HG03354 (cell line): ENCODE measurements around the gene GBA3.
A peak's percentile ranks its signal among the peaks of the same experiment; 100 is the strongest.

Experiments used
- ATAC-seq: cut with Tn5 transposase; IDR thresholded peaks from one replicate; pipeline ENCODE4 v1.9.1; 2021; ENCODE audit warnings: mild to moderate bottlenecking; ENCODE audit not compliant: unreplicated experiment, poor library complexity, severe bottlenecking

GBA3 gene

GRCh38 chr4:22764183-22764582 lies 71.4 kb downstream of the GBA3 start:
- ATAC-seq: no peak

DNA sequence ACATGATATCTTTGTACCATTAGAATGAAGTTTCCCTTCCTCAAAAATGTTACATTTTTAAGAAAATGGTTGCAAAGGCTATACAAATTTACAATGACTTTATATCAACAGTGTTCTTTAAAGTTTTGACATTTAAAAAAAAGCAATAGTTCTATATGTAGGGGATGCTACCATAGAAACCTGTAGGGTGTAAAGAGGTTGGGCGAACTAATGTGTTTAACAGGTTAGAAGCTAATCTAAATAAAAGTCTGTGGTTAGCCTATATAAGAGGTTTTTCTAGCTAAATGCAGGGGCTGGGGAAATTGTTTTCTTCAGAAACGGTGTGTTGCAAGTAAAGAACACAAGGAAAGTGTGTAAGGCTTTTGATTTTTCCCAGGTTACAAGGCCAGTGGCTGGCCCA lies 73.3 kb downstream of the GBA3 start:
- no peak for ATAC-seq

DNA sequence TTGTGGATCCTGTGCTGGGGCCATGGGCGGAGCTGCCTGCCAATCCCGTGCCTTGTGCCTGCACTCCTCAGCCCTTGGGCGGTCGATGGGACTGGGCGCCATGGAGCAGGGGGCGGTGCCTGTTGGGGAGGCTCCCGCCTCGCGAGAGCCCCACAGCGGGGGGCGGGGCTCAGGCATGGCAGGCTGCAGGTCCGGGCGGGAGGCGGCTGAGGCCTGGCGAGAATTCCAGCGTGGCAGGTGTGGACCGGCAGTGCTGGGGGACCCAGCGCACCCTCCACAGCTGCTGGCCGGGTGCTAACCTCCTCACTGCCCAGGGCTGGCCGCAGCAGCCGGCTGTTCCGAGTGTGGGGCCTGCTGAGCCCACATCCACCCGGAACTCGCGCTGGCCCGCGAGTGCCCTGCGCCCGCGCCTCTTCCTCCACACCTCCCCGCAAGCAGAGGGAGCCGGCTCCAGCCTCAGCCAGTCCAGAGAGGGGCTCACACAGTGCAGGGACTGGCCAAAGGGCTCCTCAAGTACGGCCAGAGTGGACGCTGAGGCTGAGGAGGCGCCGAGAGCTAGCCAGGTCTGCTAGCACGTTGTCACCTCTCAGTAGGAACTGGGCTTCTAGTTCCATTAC lies 85.9 kb downstream of the GBA3 start:
- ATAC-seq: no peak

- ATAC-seq: no peak
These were observed 87.6 kb downstream of the GBA3 start for GRCh38 chr4:22780317-22780716.

GRCh38 chr4:22780797-22781196 lies 88.1 kb downstream of the GBA3 start:
- no peak for ATAC-seq

- ATAC-seq: no peak
These were observed 95.1 kb downstream of the GBA3 start for GRCh38 chr4:22787753-22788375.

DNA sequence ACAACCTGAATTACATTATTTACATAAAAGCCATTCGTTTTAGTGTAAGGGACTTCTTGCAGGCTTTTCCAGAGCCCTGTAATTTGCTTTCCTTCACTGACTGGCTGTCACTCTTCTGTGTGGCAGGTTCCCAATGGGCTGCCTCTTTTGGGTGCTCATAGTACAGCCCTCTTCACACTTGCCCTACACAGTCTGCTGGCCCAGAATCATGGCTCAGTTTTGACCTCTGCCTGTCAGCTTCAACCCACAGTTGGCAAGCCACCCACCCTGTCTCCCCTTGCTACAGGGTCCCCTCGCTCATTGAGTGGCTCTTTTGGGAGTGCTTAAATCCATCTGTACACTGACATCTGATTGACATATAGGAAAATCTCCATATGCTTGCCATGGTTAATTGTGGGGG lies 97.9 kb downstream of the GBA3 start:
- ATAC-seq: no peak

DNA sequence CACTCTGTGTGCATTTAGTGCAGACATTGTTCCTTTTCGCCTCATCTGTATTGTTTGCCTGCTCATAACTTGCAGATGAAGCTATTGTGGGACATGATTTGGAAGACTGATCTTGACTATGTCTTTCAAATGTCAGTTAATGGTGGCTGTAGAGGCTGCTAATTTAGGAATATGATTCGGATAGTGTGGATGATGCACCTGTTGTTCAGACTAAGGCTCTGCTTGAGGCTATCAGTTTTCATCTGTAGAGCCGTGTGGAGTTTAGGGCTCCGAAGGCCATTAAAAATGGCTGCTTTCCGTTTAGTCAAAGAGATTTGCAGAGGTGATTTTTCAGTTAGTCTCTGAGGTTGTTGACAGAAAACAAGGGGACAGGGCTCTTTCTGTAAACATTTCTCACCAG lies 102.0 kb downstream of the GBA3 start:
- no peak for ATAC-seq

DNA sequence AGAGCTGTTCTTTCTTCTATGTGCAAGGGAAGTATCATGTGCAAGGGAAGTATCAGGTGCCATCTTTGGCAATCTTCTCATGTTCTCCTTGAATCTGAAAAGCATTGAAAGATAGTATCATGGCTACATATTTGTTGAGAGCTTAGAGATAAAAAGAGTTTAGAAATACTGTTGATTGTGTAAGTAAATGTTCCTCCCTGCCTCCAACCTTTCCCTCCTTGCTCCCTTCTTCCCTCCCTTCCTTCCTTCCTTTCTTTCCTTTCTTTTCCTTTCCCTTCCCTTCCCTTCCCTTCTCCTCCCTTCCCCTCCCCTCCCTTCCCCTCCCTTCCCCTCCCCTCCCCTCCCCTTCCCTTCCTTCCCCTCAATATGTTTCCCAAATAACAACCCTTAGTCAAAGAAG lies 108.7 kb downstream of the GBA3 start:
- no peak for ATAC-seq

- no peak for ATAC-seq
These were observed 110.1 kb downstream of the GBA3 start for GRCh38 chr4:22802876-22803275.

GRCh38 chr4:22803512-22803911 lies 110.8 kb downstream of the GBA3 start:
- ATAC-seq: no peak

DNA sequence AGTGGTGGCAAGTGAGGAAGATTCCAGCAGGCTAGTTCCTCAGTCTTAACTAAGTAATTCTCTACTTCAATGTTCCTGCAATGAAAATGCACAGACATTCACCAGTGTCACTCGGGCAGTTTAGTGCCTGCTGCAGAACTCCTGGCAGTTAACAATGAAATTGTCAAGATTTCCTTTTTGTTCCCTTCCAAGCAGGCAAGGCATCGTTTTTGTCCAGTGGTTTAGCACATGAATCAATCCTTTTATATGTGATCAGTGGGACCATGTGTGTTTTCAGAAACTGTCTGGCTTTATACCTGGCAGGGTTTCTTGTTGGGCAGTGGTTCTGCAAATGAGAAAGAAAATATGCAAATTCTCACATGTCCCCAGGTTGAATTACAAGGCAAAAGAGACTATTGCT lies 122.2 kb downstream of the GBA3 start:
- no peak for ATAC-seq

- ATAC-seq: no peak
These were observed 131.4 kb downstream of the GBA3 start for GRCh38 chr4:22824091-22824490.

- ATAC-seq: no peak
These were observed 149.8 kb downstream of the GBA3 start for GRCh38 chr4:22842360-22843018.

DNA sequence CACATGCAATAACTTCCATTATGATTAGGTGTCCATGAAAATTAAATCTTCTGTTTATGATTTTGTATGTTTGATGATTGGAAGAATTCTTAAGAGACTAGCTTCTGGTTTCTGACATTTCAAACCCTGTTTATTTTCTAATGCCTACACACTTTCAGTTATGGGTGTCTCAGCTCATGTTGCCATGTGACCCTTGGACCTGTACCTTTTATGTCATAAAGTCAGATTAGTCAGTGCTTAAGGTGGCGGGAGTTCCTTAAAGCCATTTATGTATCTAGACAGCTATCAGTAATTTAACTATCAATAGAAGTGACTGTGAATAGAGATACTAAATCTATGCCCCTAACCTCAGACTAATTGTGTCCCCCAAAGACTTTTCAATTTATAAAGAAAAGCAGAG lies 155.6 kb downstream of the GBA3 start:
- no peak for ATAC-seq

DNA sequence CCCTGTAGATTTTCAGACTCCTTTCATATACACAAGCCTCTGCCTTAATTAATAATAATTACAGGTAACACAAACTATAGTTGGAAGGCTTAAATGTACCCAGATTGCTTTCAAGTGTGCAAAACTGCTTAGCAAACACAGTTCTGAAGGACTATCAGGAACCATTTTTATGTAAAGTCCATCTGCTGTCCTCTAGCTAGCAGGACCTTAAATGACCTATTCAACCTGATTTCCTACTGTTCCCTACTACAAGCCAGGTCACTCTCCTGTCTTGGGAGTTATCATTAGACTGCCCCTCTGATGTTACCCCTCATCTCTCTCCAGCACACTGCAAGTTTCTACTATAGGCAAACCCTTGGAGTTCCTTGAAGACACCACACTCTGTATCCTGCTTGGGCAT lies 157.3 kb downstream of the GBA3 start:
- ATAC-seq: no peak

- ATAC-seq: peak; percentile 97
These were observed 157.9 kb downstream of the GBA3 start for GRCh38 chr4:22850630-22851029.

DNA sequence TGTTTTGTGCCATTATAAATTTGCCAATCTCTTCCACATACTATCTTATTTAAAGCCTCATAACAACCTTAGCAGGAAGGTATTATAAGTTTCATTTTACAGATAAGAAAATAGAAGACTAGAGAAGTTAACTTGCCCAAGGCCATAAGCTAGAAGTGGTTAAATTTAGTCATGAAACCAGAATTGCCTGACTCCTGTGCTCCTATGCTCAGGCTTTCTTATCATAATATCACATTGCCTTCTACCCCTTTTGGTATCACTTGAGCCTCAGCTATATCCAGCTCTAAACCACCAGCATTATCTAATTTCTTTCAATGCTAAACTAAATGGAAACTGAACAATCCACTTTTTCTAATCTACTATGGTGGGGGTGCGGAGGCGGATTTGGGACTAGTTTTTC lies 164.7 kb downstream of the GBA3 start:
- no peak for ATAC-seq

DNA sequence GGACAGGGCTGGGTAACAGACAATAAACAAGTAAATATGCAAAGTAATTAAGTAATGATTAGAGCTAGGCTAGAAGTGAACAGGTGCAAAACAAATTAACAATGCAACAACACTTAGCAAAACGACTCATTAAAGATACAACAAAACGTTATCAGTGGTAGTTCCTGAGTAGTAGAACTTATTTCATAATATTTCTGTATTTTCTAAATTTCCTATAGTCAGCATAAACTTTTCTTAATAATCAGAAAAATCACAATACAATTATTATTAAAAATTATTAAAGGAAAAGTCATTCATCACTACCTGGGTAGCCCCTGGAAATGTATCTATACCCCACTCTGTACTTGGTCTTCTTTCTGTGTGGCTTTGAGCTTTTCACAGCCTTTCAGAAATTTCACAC lies 166.6 kb downstream of the GBA3 start:
- ATAC-seq: no peak
